HCT116 (cell line): Measurements from ENCODE around the gene TRAF2. TPM values are rescaled to one million over a fixed set of nuclear protein-coding genes. Genes with fewer than 3 reads are reported as not detected.

Experiments
- ATAC-seq: fragments of 200-7000 bp; cut with Tn5 transposase; 2 replicates; pipeline ENCODE4 v1.9.1; 2020; ENCODE audit warnings: mild to moderate bottlenecking, moderate library complexity
- BruUV-seq: library from RNA; stranded (reverse); fragments of 400-500 nt; replicated peaks from 2 replicates; lab custom pipeline; 2021; lab: Mats Ljungman, UMichigan
- CTCF ChIA-PET: fragments of 300-600 bp; sonication (Branson Sonifier 250); formaldehyde crosslinking; loops from one replicate; lab custom pipeline; 2021; ENCODE audit warnings: antibody characterized with exemption; lab: Charles Lee
- POLR2A ChIA-PET: fragments of 300-600, 350-600 bp; sonication (Branson Sonifier 250); formaldehyde crosslinking; loops from one replicate; lab custom pipeline; 2021; ENCODE audit warnings: antibody characterized with exemption; lab: Charles Lee
- RAD21 ChIA-PET, 2 experiments: fragments of 300-600 bp; sonication (Branson Sonifier 250); formaldehyde crosslinking; loops; one replicate each; lab custom pipeline; 2023; ENCODE audit warnings: low total read pairs in 2 of 2; ENCODE audit not compliant: uncharacterized antibody in 2 of 2, unreplicated experiment in 2 of 2, low non-redundant PET in 1 of 2; lab: Charles Lee
- DNase-seq: peaks from one replicate; pipeline ENCODE4 v3.0.0-alpha.2; 2010; ENCODE audit warnings: low read depth, low spot score
- H2AFZ ChIP-seq: fragments of 200-600 bp; shearing (Covaris generic), sonication (generic); 2 replicates; pipeline ENCODE4 v1.6.1; 2017; ENCODE audit warnings: low read depth, mixed run types, mixed read lengths, antibody characterized with exemption, low read length; ENCODE audit not compliant: poor library complexity, severe bottlenecking
- H3K27ac ChIP-seq: 2 replicates; pipeline ENCODE4 v1.5.1; 2012; ENCODE audit warnings: low read depth, low read length
- H3K27me3 ChIP-seq: fragments of 200-600 bp; sonication (generic); 2 replicates; pipeline ENCODE4 v1.6.1; 2016; ENCODE audit warnings: mixed run types, low read length, mixed read lengths; ENCODE audit not compliant: insufficient read depth
- H3K36me3 ChIP-seq, 2 experiments: fragments of 200-500 bp in 1 of 2; fragments of 200-600 bp in 1 of 2; sonication (Bioruptor generic) in 1 of 2; sonication (generic) in 1 of 2; 2 replicates each; pipeline versions ENCODE4 v1.5.1 to v1.6.1; 2014 to 2016; ENCODE audit warnings: low read length in 2 of 2, inconsistent platforms in 1 of 2, mixed read lengths in 1 of 2, mixed run types in 1 of 2; ENCODE audit not compliant: insufficient read depth in 2 of 2, control insufficient read depth in 1 of 2
- H3K4me1 ChIP-seq, 2 experiments: fragments of 200-600 bp in 1 of 2; sonication (generic) in 1 of 2; 2 replicates each; pipeline versions ENCODE4 v1.5.1 to v1.6.1; 2012 to 2017; ENCODE audit warnings: low read length in 2 of 2, inconsistent platforms in 1 of 2, mild to moderate bottlenecking in 1 of 2, mixed read lengths in 1 of 2, mixed run types in 1 of 2, moderate library complexity in 1 of 2; ENCODE audit not compliant: insufficient read depth in 2 of 2, control insufficient read depth in 1 of 2
- H3K4me2 ChIP-seq: fragments of 200-600 bp; sonication (generic); 2 replicates; pipeline ENCODE4 v1.6.1; 2017; ENCODE audit warnings: mixed run types, low read length, mixed read lengths
- H3K4me3 ChIP-seq, 2 experiments: fragments of 200-600 bp in 1 of 2; sonication (generic) in 1 of 2; replicated peaks in 1 of 2; 2 replicates each; pipeline ENCODE4 v1.5.1; 2011 to 2016; ENCODE audit warnings: low read length in 2 of 2, control low read depth in 1 of 2, low read depth in 1 of 2, mild to moderate bottlenecking in 1 of 2, mixed read lengths in 1 of 2, mixed run types in 1 of 2
- H3K79me2 ChIP-seq: fragments of 200-600 bp; sonication (generic); 2 replicates; pipeline ENCODE4 v1.6.1; 2017; ENCODE audit warnings: mild to moderate bottlenecking, mixed run types, low read length, moderate library complexity, mixed read lengths; ENCODE audit not compliant: insufficient read depth
- H3K9ac ChIP-seq: fragments of 200-600 bp; sonication (generic); 2 replicates; pipeline ENCODE4 v1.6.1; 2016; ENCODE audit warnings: low read length, mixed read lengths
- H3K9me2 ChIP-seq: fragments of 200-600 bp; sonication (generic), shearing (Covaris generic); 2 replicates; pipeline ENCODE4 v1.6.1; 2017; ENCODE audit warnings: mixed run types, mild to moderate bottlenecking, moderate library complexity; ENCODE audit not compliant: insufficient read depth
- H3K9me3 ChIP-seq, 2 experiments: fragments of 200-500 bp in 1 of 2; fragments of 200-600 bp in 1 of 2; sonication (Bioruptor generic) in 1 of 2; sonication (generic) in 1 of 2; 2 replicates each; pipeline ENCODE4 v1.6.1; 2014 to 2017; ENCODE audit warnings: low read length in 2 of 2, mixed read lengths in 2 of 2, inconsistent platforms in 1 of 2, low read depth in 1 of 2, mild to moderate bottlenecking in 1 of 2, mixed run types in 1 of 2, moderate library complexity in 1 of 2; ENCODE audit not compliant: control insufficient read depth in 1 of 2, insufficient read depth in 1 of 2
- H4K20me1 ChIP-seq: fragments of 200-600 bp; sonication (generic), shearing (Covaris generic); 2 replicates; pipeline ENCODE4 v1.6.1; 2017; ENCODE audit warnings: mixed run types, mild to moderate bottlenecking, moderate library complexity; ENCODE audit not compliant: insufficient read depth
- CBX3 ChIP-seq: IDR thresholded peaks from 2 replicates; pipeline ENCODE4 v1.6.1; 2012; ENCODE audit warnings: low read depth
- CEBPB ChIP-seq: IDR thresholded peaks from 2 replicates; pipeline ENCODE4 v1.6.1; 2012; ENCODE audit warnings: low read depth
- ELF1 ChIP-seq: IDR thresholded peaks from 2 replicates; pipeline ENCODE4 v1.6.1; 2012; ENCODE audit warnings: low read depth, borderline replicate concordance
- EZH2 ChIP-seq: fragments of 200-600 bp; sonication (generic); IDR thresholded peaks from 2 replicates; pipeline ENCODE4 v1.6.1; 2017; ENCODE audit warnings: antibody characterized with exemption, mixed run types
- FOSL1 ChIP-seq: IDR thresholded peaks from 2 replicates; pipeline ENCODE4 v1.6.1; 2012; ENCODE audit warnings: low read depth
- SP1 ChIP-seq: IDR thresholded peaks from 2 replicates; pipeline ENCODE4 v1.6.1; 2012; ENCODE audit warnings: low read depth
- SRF ChIP-seq: IDR thresholded peaks from 2 replicates; pipeline ENCODE4 v1.6.1; 2012; ENCODE audit warnings: low read depth
- TCF7L2 ChIP-seq: IDR thresholded peaks from 2 replicates; pipeline ENCODE4 v1.7.0; 2011; ENCODE audit warnings: borderline replicate concordance, inconsistent platforms; ENCODE audit not compliant: insufficient read depth, insufficient read length; ENCODE audit errors: extremely low read depth
- YY1 ChIP-seq: IDR thresholded peaks from 2 replicates; pipeline ENCODE4 v1.6.1; 2011; ENCODE audit warnings: low read length, low read depth, moderate library complexity, mild to moderate bottlenecking; ENCODE audit not compliant: insufficient replicate concordance; ENCODE audit errors: extremely low read depth
- ZFX ChIP-seq: fragments of 450-650 bp; IDR thresholded peaks from 2 replicates; pipeline ENCODE4 v1.6.1; 2017
- ZNF274 ChIP-seq: fragments of 200-500 bp; sonication (Bioruptor generic); IDR thresholded peaks from 2 replicates; pipeline ENCODE4 v1.6.1; 2014; ENCODE audit warnings: mild to moderate bottlenecking, low read depth, low read length, inconsistent platforms
- intact Hi-C: fragments of 100-400 bp; cut with micrococcal nuclease; formaldehyde crosslinking; loops from 2 replicates; pipeline ENCODE4 v1.10.0; 2022
- total RNA-seq: library from RNA; stranded (reverse); gene quantifications from one replicate; pipeline ENCODE4 v1.2.1, GENCODE V29; 2021; ENCODE audit not compliant: unreplicated experiment
- TF ChIP-seq, protein P1 (sequence below): IDR thresholded peaks from 2 replicates; pipeline ENCODE4 v1.6.1; 2012; ENCODE audit warnings: low read depth
- TF ChIP-seq, protein P2 (sequence below): IDR thresholded peaks from 2 replicates; pipeline ENCODE4 v1.6.1; 2012

The TRAF2 gene
- total RNA-seq, 1 experiment from 2014 or later = 28.4 TPM

GRCh38 chr9:136854113-136854841 lies 32.0 kb upstream of the TRAF2 start (continued):
- no peak for TF ChIP-seq CEBPB
- TF ChIP-seq ZFX = no peak
- TF ChIP-seq SP1 = no peak
- no peak for TF ChIP-seq FOSL1
- TF ChIP-seq CBX3 = no peak
- no peak for TF ChIP-seq EZH2
- no peak for TF ChIP-seq ZNF274
- TF ChIP-seq TCF7L2 = no peak
- no peak for TF ChIP-seq YY1

DNA sequence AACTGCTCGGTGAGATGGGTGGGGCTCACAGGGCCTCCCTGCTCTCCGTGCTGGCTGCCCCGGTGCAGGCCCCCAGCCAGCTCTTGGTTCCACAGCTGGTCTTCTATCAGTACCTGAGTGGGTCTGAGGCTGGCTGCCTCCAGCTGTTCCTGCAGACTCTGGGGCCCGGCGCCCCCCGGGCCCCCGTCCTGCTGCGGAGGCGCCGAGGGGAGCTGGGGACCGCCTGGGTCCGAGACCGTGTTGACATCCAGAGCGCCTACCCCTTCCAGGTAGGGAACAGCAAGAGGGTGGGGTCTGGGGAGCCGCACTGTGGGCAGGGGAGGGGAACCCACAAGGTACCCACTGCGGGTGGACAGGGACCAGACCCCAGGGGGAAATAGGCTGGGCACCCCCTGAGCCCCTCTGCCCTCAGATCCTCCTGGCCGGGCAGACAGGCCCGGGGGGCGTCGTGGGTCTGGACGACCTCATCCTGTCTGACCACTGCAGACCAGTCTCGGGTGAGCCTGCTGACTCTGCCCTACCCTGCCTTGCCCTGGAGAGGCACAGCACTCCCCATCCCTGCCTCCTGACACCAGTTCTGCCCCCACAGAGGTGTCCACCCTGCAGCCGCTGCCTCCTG lies 31.4 kb upstream of the TRAF2 start:
- RAD21 ChIA-PET = no interaction called here
- DNase-seq (no peak), ATAC-seq (no peak)
- H3K9ac ChIP-seq = no peak overlapping the region
- H3K79me2 ChIP-seq = peaks cover 3% of the 10 kb centered on the region; the same call in 1 of the 2 replicates
- no peak overlapping the region for H3K4me3 ChIP-seq
- H3K4me2 ChIP-seq = no peak overlapping the region
- H3K9me2 ChIP-seq = no peaks in the 10 kb centered on the region
- H3K9me3 ChIP-seq = no peaks in the 10 kb centered on the region
- no TSS peak for BruUV-seq
- no peak overlapping the region for H2AFZ ChIP-seq
- no peaks in the 10 kb centered on the region for H3K27me3 ChIP-seq
- H3K4me1 ChIP-seq = peaks cover 4 to 16% of the 10 kb centered on the region in 2 experiments; a peak in 2 of 4 replicates
- POLR2A ChIA-PET = no interaction called here
- H3K27ac ChIP-seq = no peak overlapping the region
- no peaks in the 10 kb centered on the region for H4K20me1 ChIP-seq
- CTCF ChIA-PET = no interaction called here
- TF ChIP-seq ZNF274 = no peak
- TF ChIP-seq ELF1 = no peak
- TF ChIP-seq, protein P1, sequence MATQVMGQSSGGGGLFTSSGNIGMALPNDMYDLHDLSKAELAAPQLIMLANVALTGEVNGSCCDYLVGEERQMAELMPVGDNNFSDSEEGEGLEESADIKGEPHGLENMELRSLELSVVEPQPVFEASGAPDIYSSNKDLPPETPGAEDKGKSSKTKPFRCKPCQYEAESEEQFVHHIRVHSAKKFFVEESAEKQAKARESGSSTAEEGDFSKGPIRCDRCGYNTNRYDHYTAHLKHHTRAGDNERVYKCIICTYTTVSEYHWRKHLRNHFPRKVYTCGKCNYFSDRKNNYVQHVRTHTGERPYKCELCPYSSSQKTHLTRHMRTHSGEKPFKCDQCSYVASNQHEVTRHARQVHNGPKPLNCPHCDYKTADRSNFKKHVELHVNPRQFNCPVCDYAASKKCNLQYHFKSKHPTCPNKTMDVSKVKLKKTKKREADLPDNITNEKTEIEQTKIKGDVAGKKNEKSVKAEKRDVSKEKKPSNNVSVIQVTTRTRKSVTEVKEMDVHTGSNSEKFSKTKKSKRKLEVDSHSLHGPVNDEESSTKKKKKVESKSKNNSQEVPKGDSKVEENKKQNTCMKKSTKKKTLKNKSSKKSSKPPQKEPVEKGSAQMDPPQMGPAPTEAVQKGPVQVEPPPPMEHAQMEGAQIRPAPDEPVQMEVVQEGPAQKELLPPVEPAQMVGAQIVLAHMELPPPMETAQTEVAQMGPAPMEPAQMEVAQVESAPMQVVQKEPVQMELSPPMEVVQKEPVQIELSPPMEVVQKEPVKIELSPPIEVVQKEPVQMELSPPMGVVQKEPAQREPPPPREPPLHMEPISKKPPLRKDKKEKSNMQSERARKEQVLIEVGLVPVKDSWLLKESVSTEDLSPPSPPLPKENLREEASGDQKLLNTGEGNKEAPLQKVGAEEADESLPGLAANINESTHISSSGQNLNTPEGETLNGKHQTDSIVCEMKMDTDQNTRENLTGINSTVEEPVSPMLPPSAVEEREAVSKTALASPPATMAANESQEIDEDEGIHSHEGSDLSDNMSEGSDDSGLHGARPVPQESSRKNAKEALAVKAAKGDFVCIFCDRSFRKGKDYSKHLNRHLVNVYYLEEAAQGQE = no peak
- TF ChIP-seq CEBPB = no peak
- TF ChIP-seq, protein P2, sequence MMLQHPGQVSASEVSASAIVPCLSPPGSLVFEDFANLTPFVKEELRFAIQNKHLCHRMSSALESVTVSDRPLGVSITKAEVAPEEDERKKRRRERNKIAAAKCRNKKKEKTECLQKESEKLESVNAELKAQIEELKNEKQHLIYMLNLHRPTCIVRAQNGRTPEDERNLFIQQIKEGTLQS = no peak
- no peak for TF ChIP-seq SRF
- intact Hi-C loops = no loop called here
- H3K36me3 ChIP-seq = peaks cover 0 to 11% of the 10 kb centered on the region in 2 experiments; a peak in 1 of 4 replicates
